ENCODE data around the gene PLK3. TPM values are rescaled to one million over a fixed set of nuclear protein-coding genes. Genes with fewer than 3 reads are reported as not detected.
A peak's percentile ranks its signal among the peaks of the same experiment; 100 is the strongest.

The PLK3 gene
- total and polyA plus RNA-seq, 9 of the 15 experiments (the other 6 are each of a cell fraction or from before 2014, with no cell fraction given), result 0.52 to 22.7 (median 11.0) TPM

- intact Hi-C loops (cut with micrococcal nuclease), result no loop called here
- no TSS peak for BruUV-seq (replicated peaks)
- FAIRE-seq, result no peak
Measured at GRCh38 chr1:44788120-44788860, 11.9 kb upstream of the PLK3 start, which contains the start of gene BEST4. BEST4 (minus strand) TSS chr1:44788170; CDS start chr1:44787705, 465 bp downstream.

More at GRCh38 chr1:44788120-44788860, 11.9 kb upstream of the PLK3 start, which contains the start of gene BEST4:
- Histone ChIP-seq H3K4me2 (ENCODE audit: insufficient read depth, low read length) (no peak within 1 kb of the TSS), H3K27me3 (ENCODE audit: control insufficient read depth in 2 of 2, insufficient read depth in 2 of 2, low read length in 2 of 2) (no peaks in the 10 kb centered on the region), H3K9ac (ENCODE audit: insufficient read depth in 1 of 2, low read depth in 2 of 2, low read length in 2 of 2) (peak within 1 kb of the TSS in 1 of 2 experiments; percentile 60; a peak in 2 of 4 replicates), H3K9me3 (replicated peaks; ENCODE audit: control insufficient read depth, insufficient read depth, low read depth, low read length) (no peaks in the 10 kb centered on the region), H3K4me3 (no peak within 1 kb of the TSS), H2AFZ (ENCODE audit: low read depth, low read length) (no peak within 1 kb of the TSS), H3K9me1 (ENCODE audit: control insufficient read depth, insufficient read depth, low read length) (no peaks in the 10 kb centered on the region), H3K79me2 (ENCODE audit: control insufficient read depth, insufficient read depth, low read length) (no peaks in the 10 kb centered on the region), H3K36me3 (ENCODE audit: control insufficient read depth, insufficient read depth, low read length) (no peaks in the 10 kb centered on the region), H4K20me1 (replicated peaks; ENCODE audit: control insufficient read depth, insufficient read depth, low read length) (no peaks in the 10 kb centered on the region), H3K27ac (ENCODE audit: extremely low read depth, low read depth, low read length) (no peak within 1 kb of the TSS), H3K4me1 (replicated peaks in 1 of 2; ENCODE audit: control insufficient read depth in 2 of 2, insufficient read depth in 2 of 2, low read length in 2 of 2) (peaks cover 16 to 30% of the 10 kb centered on the region in 2 experiments; a peak in 4 of 5 replicates)
- ATAC-seq, result no peak
- DNase-seq (ENCODE audit: extremely low read depth in 1 of 4, low spot score in 3 of 4), result no peak
- ChIA-PET POLR2A (interaction anchor here (0.6 to 12.0 kb wide), 14 partner anchors 9 to 797 kb away, joined by 3 to 253 read pairs (median 4); partner anchors contain the start of genes BTBD19, MUTYH, RNU5D-1 and RPS8), CTCF (ENCODE audit: low intra/inter-chr PET ratio) (no interaction called here)
- in situ Hi-C loops (cut with MboI), result no loop called here
- TF ChIP-seq MEIS2 (IDR thresholded peaks at IDR 0.05; ENCODE audit: partially characterized antibody) (peak; percentile 25), ZHX1 (conservative IDR thresholded peaks at IDR 0.05; ENCODE audit: low read length) (no peak)
- 47% methylated on average over 9 of the region's 9 CpGs for WGBS (ENCODE audit: insufficient coverage, low coverage, missing lambda C conversion rate)
